ENCODE data around the gene KIF1B. TPM values are rescaled to one million over a fixed set of nuclear protein-coding genes. Genes with fewer than 3 reads are reported as not detected.

Gene KIF1B
- total and polyA plus RNA-seq, 9 donors = 11.5 to 44.2 (median 37.2) TPM

DNA sequence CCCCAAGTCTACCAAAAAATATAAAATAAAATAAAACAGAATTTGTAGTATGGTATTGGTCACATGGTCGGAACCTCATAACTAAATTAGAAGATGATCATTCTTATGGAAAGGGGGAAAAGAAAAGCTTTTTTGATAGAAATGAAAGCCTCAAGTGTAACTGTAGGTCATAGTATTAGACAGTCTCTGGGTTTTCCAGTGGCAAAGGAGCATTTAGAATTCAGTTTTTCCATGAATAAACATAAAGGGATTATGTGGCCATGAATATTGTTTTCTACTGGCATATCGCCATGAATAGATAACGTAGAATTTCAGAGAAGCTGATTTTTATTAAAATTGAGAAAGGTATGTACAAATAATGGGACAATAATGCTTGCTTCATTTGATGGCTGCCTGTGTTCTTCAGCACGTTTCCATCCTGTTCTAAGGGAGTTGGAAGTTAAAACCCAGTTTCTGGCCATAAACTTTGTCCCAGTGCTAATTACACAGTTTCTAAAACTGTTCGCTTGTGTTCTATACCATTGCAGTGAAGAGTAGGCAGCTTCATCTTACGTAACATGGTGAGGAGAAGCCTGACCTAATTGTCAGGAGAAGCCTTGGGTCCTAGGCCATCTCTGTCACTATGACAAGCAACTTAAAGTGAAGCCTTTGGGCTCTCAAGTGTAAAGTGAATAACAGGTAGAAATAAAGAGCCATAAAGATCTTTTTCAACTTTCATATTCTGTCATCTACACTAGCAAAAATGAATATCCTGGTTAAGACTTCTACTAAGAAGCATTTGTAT is 118.0 kb downstream of the KIF1B start:
- no peak for TF ChIP-seq POLR2A (IDR thresholded peaks at IDR 0.05)
- TF ChIP-seq CTCF (IDR thresholded peaks at IDR 0.05) = no peak
- TF ChIP-seq EP300 (IDR thresholded peaks at IDR 0.05) = no peak
- no peaks in the 10 kb centered on the region for H3K4me1 ChIP-seq (ENCODE audit: insufficient read depth)
- H3K27ac ChIP-seq = no peak overlapping the region
- H3K36me3 ChIP-seq = no peaks in the 10 kb centered on the region
- no peak overlapping the region for H3K4me3 ChIP-seq
- WGBS, 3 donors = 84 to 90% (median 85%) methylated on average over 6 of the region's 6 CpGs
- DNase-seq = no peak
- H3K27me3 ChIP-seq = no peaks in the 10 kb centered on the region
- intact Hi-C loops (cut with DNase I) = no loop called here
- H3K9me3 ChIP-seq = no peaks in the 10 kb centered on the region

DNA sequence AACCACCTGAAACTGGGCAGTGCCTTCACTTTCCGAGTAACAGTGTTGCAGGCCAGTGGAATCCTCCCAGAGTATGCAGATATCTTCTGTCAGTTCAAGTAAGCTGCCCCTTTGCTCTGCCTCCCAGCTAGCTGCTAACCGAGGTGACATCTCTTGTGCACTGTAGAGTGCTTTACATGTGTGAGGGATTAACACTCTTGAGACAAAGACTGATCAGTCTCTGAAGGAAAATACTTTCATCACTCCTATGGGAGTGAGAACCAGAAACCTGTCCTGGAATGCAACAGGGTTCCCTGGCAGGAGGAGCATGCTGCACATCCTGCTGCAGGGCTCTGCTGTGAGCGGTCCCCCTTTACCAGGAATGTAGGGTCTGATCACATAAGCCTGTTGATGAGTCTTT is 127.1 kb downstream of the KIF1B start:
- no peak overlapping the region for H3K27ac ChIP-seq
- intact Hi-C loops (cut with DNase I) = loop anchor here in 1 of 4 donors (10.0 kb wide), 1 partner anchor 463 kb away; no protein-coding TSS in a partner anchor

GRCh38 chr1:10338047-10338446 is 127.7 kb downstream of the KIF1B start:
- H3K4me3 ChIP-seq = no peak overlapping the region
- TF ChIP-seq EP300 (IDR thresholded peaks at IDR 0.05) = no peak
- peak; percentile 19 to 44 (median 40) for TF ChIP-seq CTCF (IDR thresholded peaks at IDR 0.05)
- no peak for TF ChIP-seq POLR2A (IDR thresholded peaks at IDR 0.05)
- no peaks in the 10 kb centered on the region for H3K27me3 ChIP-seq
- no peaks in the 10 kb centered on the region for H3K36me3 ChIP-seq
- WGBS, 3 donors = 27 to 37% (median 32%) methylated on average over 2 of the region's 2 CpGs
- H3K4me1 ChIP-seq (ENCODE audit: insufficient read depth) = no peaks in the 10 kb centered on the region
- peak; percentile 25 to 58 (median 53) for DNase-seq
- intact Hi-C loops (cut with DNase I) = loop anchor here in 1 of 4 donors (10.0 kb wide), 1 partner anchor 463 kb away; no protein-coding TSS in a partner anchor
- no peak overlapping the region for H3K27ac ChIP-seq
- no peaks in the 10 kb centered on the region for H3K9me3 ChIP-seq

More for the DNA sequence above, 127.1 kb downstream of the KIF1B start:
- Histone ChIP-seq H3K36me3 (no peaks in the 10 kb centered on the region), H3K9me3 (no peaks in the 10 kb centered on the region), H3K4me1 (ENCODE audit: insufficient read depth) (no peaks in the 10 kb centered on the region), H3K27me3 (no peaks in the 10 kb centered on the region), H3K4me3 (no peak overlapping the region)
- WGBS, 3 donors = 66 to 81% (median 72%) methylated on average over 3 of the region's 3 CpGs
- TF ChIP-seq CTCF (IDR thresholded peaks at IDR 0.05) (no peak), POLR2A (IDR thresholded peaks at IDR 0.05) (no peak)
- no peak for DNase-seq

DNA sequence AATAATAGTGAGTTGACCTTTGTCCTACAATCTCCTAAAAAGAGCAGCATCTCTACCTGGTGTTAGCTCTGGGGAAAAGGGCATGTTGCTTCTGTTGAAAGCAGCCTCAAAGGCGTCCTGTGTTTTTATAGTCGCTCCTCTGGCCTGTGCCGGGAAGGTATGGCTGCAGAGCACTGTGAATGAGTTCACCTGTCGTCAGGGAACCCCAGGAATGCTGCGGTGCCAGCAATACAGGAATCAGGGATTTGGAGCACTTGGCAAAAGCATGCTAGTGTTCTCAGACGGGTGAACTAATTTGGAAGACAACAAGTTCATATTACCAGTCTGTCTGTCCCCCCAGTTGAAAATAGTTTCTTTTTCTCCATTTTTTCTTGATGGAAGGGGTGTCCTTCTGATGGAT is 128.2 kb downstream of the KIF1B start:
- DNase-seq = no peak
- H3K27ac ChIP-seq = no peak overlapping the region
- intact Hi-C loops (cut with DNase I) = loop anchor here in 1 of 4 donors (10.0 kb wide), 1 partner anchor 464 kb away; no protein-coding TSS in a partner anchor
- H3K4me1 ChIP-seq (ENCODE audit: insufficient read depth) = no peaks in the 10 kb centered on the region
- no peak for TF ChIP-seq POLR2A (IDR thresholded peaks at IDR 0.05)
- no peak overlapping the region for H3K4me3 ChIP-seq
- H3K36me3 ChIP-seq = no peaks in the 10 kb centered on the region
- no peaks in the 10 kb centered on the region for H3K27me3 ChIP-seq
- WGBS, 3 donors = 83 to 86% (median 85%) methylated on average over 6 of the region's 6 CpGs
- H3K9me3 ChIP-seq = no peaks in the 10 kb centered on the region

- H3K27me3 ChIP-seq = no peaks in the 10 kb centered on the region
- H3K4me1 ChIP-seq (ENCODE audit: insufficient read depth) = no peaks in the 10 kb centered on the region
- H3K4me3 ChIP-seq = no peak overlapping the region
- 74 to 88% (median 84%) methylated on average over 4 of the region's 4 CpGs for WGBS, 3 donors
- no peaks in the 10 kb centered on the region for H3K36me3 ChIP-seq
- H3K27ac ChIP-seq = no peak overlapping the region
- H3K9me3 ChIP-seq = no peaks in the 10 kb centered on the region
- intact Hi-C loops (cut with DNase I) = loop anchor here in 1 of 4 donors (10.0 kb wide), 1 partner anchor 464 kb away; no protein-coding TSS in a partner anchor
- TF ChIP-seq POLR2A (IDR thresholded peaks at IDR 0.05) (no peak), EP300 (IDR thresholded peaks at IDR 0.05) (no peak), CTCF (IDR thresholded peaks at IDR 0.05) (no peak)
- DNase-seq = no peak
Measured at GRCh38 chr1:10339036-10339567, 128.7 kb downstream of the KIF1B start.
